ENCODE data around the gene ZNF385C. TPM values are rescaled to one million over a fixed set of nuclear protein-coding genes. Genes with fewer than 3 reads are reported as not detected.

Gene ZNF385C
- total and polyA plus RNA-seq, 2 of the 13 experiments (the other 11 are each of a cell fraction or from before 2014, with no cell fraction given) = 2.3 to 6.1 TPM

- H3K27ac ChIP-seq (ENCODE audit: extremely low read length, insufficient read depth, low read length) = no peak overlapping the region
- no peak overlapping the region for H3K4me2 ChIP-seq (ENCODE audit: low read depth, low read length)
- no peaks in the 10 kb centered on the region for H3K9me3 ChIP-seq (ENCODE audit: low read length)
- no peaks in the 10 kb centered on the region for H3K36me3 ChIP-seq (replicated peaks in 1 of 2; ENCODE audit: control insufficient read depth in 1 of 2, insufficient read depth in 2 of 2, low read length in 2 of 2)
- WGBS (ENCODE audit: low lambda C conversion rate) = 57% methylated on average over 5 of the region's 5 CpGs
- H3K9ac ChIP-seq (ENCODE audit: insufficient read depth, low read depth, low read length) = no peak overlapping the region
- ChIA-PET POLR2A (no interaction called here), CTCF (ENCODE audit: low intra/inter-chr PET ratio, low total read pairs) (no interaction called here)
- H3K4me1 ChIP-seq (ENCODE audit: insufficient read depth, low read length) = peaks cover 79% of the 10 kb centered on the region
- TF ChIP-seq, protein P1, sequence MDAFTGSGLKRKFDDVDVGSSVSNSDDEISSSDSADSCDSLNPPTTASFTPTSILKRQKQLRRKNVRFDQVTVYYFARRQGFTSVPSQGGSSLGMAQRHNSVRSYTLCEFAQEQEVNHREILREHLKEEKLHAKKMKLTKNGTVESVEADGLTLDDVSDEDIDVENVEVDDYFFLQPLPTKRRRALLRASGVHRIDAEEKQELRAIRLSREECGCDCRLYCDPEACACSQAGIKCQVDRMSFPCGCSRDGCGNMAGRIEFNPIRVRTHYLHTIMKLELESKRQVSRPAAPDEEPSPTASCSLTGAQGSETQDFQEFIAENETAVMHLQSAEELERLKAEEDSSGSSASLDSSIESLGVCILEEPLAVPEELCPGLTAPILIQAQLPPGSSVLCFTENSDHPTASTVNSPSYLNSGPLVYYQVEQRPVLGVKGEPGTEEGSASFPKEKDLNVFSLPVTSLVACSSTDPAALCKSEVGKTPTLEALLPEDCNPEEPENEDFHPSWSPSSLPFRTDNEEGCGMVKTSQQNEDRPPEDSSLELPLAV (CRISPR knock-in tag; conservative IDR thresholded peaks at IDR 0.05; ENCODE audit: low read depth) = no peak
- TF ChIP-seq, protein P2, sequence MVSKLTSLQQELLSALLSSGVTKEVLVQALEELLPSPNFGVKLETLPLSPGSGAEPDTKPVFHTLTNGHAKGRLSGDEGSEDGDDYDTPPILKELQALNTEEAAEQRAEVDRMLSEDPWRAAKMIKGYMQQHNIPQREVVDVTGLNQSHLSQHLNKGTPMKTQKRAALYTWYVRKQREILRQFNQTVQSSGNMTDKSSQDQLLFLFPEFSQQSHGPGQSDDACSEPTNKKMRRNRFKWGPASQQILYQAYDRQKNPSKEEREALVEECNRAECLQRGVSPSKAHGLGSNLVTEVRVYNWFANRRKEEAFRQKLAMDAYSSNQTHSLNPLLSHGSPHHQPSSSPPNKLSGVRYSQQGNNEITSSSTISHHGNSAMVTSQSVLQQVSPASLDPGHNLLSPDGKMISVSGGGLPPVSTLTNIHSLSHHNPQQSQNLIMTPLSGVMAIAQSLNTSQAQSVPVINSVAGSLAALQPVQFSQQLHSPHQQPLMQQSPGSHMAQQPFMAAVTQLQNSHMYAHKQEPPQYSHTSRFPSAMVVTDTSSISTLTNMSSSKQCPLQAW (CRISPR knock-in tag; IDR thresholded peaks at IDR 0.05) = no peak
- TF ChIP-seq ZNF382 (CRISPR knock-in tag; IDR thresholded peaks at IDR 0.05; ENCODE audit: borderline replicate concordance) = no peak
- no peak for TF ChIP-seq ZNF17 (CRISPR knock-in tag; IDR thresholded peaks at IDR 0.05)
- TF ChIP-seq, protein P3, sequence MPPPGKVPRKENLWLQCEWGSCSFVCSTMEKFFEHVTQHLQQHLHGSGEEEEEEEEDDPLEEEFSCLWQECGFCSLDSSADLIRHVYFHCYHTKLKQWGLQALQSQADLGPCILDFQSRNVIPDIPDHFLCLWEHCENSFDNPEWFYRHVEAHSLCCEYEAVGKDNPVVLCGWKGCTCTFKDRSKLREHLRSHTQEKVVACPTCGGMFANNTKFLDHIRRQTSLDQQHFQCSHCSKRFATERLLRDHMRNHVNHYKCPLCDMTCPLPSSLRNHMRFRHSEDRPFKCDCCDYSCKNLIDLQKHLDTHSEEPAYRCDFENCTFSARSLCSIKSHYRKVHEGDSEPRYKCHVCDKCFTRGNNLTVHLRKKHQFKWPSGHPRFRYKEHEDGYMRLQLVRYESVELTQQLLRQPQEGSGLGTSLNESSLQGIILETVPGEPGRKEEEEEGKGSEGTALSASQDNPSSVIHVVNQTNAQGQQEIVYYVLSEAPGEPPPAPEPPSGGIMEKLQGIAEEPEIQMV (CRISPR knock-in tag; IDR thresholded peaks at IDR 0.05; ENCODE audit: low read depth) = no peak
- TF ChIP-seq LBX2 (CRISPR knock-in tag; IDR thresholded peaks at IDR 0.05; ENCODE audit: borderline replicate concordance) = no peak
- TF ChIP-seq SATB2 (CRISPR knock-in tag; IDR thresholded peaks at IDR 0.05) = no peak
- no peak for TF ChIP-seq ZNF121 (CRISPR knock-in tag; IDR thresholded peaks at IDR 0.05)
- TF ChIP-seq CBX5 (CRISPR knock-in tag; IDR thresholded peaks at IDR 0.05; ENCODE audit: borderline replicate concordance) = no peak
- no peak for TF ChIP-seq DZIP1 (CRISPR knock-in tag; IDR thresholded peaks at IDR 0.05)
- TF ChIP-seq, protein P4, sequence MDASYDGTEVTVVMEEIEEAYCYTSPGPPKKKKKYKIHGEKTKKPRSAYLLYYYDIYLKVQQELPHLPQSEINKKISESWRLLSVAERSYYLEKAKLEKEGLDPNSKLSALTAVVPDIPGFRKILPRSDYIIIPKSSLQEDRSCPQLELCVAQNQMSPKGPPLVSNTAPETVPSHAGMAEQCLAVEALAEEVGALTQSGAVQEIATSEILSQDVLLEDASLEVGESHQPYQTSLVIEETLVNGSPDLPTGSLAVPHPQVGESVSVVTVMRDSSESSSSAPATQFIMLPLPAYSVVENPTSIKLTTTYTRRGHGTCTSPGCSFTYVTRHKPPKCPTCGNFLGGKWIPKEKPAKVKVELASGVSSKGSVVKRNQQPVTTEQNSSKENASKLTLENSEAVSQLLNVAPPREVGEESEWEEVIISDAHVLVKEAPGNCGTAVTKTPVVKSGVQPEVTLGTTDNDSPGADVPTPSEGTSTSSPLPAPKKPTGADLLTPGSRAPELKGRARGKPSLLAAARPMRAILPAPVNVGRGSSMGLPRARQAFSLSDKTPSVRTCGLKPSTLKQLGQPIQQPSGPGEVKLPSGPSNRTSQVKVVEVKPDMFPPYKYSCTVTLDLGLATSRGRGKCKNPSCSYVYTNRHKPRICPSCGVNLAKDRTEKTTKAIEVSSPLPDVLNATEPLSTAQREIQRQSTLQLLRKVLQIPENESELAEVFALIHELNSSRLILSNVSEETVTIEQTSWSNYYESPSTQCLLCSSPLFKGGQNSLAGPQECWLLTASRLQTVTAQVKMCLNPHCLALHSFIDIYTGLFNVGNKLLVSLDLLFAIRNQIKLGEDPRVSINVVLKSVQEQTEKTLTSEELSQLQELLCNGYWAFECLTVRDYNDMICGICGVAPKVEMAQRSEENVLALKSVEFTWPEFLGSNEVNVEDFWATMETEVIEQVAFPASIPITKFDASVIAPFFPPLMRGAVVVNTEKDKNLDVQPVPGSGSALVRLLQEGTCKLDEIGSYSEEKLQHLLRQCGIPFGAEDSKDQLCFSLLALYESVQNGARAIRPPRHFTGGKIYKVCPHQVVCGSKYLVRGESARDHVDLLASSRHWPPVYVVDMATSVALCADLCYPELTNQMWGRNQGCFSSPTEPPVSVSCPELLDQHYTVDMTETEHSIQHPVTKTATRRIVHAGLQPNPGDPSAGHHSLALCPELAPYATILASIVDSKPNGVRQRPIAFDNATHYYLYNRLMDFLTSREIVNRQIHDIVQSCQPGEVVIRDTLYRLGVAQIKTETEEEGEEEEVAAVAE (CRISPR knock-in tag; IDR thresholded peaks at IDR 0.05; ENCODE audit: borderline replicate concordance) = no peak
- no peak overlapping the region for H2AFZ ChIP-seq (ENCODE audit: low read length)
- no peak for FAIRE-seq
- in situ Hi-C loops (cut with HindIII; ENCODE audit: extremely low pct_ligation_motif_present, low pct_unique_long_range_greater_than_20kb) (no loop called here), intact Hi-C loops (cut with micrococcal nuclease; ENCODE audit: unreplicated experiment) (no loop called here)
- DNase-seq (ENCODE audit: low spot score) = no peak
- no peak for ATAC-seq
- H4K20me1 ChIP-seq (ENCODE audit: insufficient read depth, low read length) = no peaks in the 10 kb centered on the region
- no peak overlapping the region for H3K4me3 ChIP-seq (replicated peaks in 1 of 3; ENCODE audit: insufficient read depth in 1 of 3, low read depth in 2 of 3, low read length in 3 of 3)
- H3K27me3 ChIP-seq (ENCODE audit: control insufficient read depth in 1 of 2, insufficient read depth in 2 of 2, low read length in 2 of 2) = peaks cover 0 to 9% of the 10 kb centered on the region in 2 experiments; a peak in 2 of 5 replicates
- no TSS peak for BruUV-seq (replicated peaks)
- H3K79me2 ChIP-seq (ENCODE audit: insufficient read depth, low read length) = no peaks in the 10 kb centered on the region
Measured at GRCh38 chr17:42077755-42078154, 20.5 kb downstream of the ZNF385C start.
